ENCODE data around the gene MTFR1L. TPM values are rescaled to one million over a fixed set of nuclear protein-coding genes. Genes with fewer than 3 reads are reported as not detected.

MTFR1L gene
- polyA plus RNA-seq, 1 donor from 2014 or later = 115 TPM

GRCh38 chr1:25786887-25787759 is 32.6 kb upstream of the MTFR1L start:
- Histone ChIP-seq H2AFZ (ENCODE audit: low read depth, low read length) (no peak overlapping the region), H3K4me2 (ENCODE audit: low read length) (no peak overlapping the region), H3K36me3 (ENCODE audit: insufficient read depth, low read length) (no peaks in the 10 kb centered on the region), H4K20me1 (ENCODE audit: insufficient read depth) (no peaks in the 10 kb centered on the region), H3K27me3 (ENCODE audit: insufficient read depth, low read depth, low read length) (no peaks in the 10 kb centered on the region), H3F3A (ENCODE audit: insufficient read depth, low read length, poor library complexity, severe bottlenecking) (no peaks in the 10 kb centered on the region), H3K27ac (ENCODE audit: low read length) (no peak overlapping the region), H3K9me3 (ENCODE audit: low read length) (no peaks in the 10 kb centered on the region), H3K9ac (ENCODE audit: low read length) (no peak overlapping the region), H3K79me2 (replicated peaks; ENCODE audit: insufficient read depth, low read length) (no peaks in the 10 kb centered on the region), H3K4me3 (ENCODE audit: low read length) (no peak overlapping the region), H3K9me2 (ENCODE audit: insufficient read depth, low read length) (no peaks in the 10 kb centered on the region)
- TF ChIP-seq, protein P1, sequence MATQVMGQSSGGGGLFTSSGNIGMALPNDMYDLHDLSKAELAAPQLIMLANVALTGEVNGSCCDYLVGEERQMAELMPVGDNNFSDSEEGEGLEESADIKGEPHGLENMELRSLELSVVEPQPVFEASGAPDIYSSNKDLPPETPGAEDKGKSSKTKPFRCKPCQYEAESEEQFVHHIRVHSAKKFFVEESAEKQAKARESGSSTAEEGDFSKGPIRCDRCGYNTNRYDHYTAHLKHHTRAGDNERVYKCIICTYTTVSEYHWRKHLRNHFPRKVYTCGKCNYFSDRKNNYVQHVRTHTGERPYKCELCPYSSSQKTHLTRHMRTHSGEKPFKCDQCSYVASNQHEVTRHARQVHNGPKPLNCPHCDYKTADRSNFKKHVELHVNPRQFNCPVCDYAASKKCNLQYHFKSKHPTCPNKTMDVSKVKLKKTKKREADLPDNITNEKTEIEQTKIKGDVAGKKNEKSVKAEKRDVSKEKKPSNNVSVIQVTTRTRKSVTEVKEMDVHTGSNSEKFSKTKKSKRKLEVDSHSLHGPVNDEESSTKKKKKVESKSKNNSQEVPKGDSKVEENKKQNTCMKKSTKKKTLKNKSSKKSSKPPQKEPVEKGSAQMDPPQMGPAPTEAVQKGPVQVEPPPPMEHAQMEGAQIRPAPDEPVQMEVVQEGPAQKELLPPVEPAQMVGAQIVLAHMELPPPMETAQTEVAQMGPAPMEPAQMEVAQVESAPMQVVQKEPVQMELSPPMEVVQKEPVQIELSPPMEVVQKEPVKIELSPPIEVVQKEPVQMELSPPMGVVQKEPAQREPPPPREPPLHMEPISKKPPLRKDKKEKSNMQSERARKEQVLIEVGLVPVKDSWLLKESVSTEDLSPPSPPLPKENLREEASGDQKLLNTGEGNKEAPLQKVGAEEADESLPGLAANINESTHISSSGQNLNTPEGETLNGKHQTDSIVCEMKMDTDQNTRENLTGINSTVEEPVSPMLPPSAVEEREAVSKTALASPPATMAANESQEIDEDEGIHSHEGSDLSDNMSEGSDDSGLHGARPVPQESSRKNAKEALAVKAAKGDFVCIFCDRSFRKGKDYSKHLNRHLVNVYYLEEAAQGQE (IDR thresholded peaks at IDR 0.05; ENCODE audit: borderline replicate concordance) = no peak
- TF ChIP-seq TAF1 (IDR thresholded peaks at IDR 0.05; ENCODE audit: low read depth) = no peak

DNA sequence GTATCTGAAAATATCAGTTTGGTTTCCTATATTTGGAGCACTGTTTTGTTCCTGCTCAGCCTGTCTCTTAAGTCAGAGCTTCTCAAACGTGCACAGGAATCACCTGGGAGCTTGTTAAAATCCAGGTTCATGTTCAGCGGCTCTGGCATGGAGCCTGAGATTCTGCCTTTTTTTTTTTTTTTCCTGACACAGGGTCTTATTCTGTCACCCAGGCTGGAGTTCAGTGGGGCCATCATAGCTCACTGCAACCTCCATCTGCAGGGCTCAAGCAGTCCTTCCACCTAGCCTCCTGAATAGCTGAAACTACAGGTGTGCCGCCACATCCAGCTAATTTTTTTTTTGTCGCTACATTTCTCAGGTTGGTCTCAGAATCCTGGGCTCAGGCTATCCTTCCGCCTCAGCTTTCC is 32.0 kb upstream of the MTFR1L start:
- Histone ChIP-seq H3K9me2 (ENCODE audit: insufficient read depth, low read length) (no peaks in the 10 kb centered on the region), H3K4me2 (ENCODE audit: low read length) (no peak overlapping the region), H3K4me3 (ENCODE audit: low read length) (no peak overlapping the region), H2AFZ (ENCODE audit: low read depth, low read length) (no peak overlapping the region), H3K27ac (ENCODE audit: low read length) (no peak overlapping the region), H3F3A (ENCODE audit: insufficient read depth, low read length, poor library complexity, severe bottlenecking) (no peaks in the 10 kb centered on the region), H3K36me3 (ENCODE audit: insufficient read depth, low read length) (no peaks in the 10 kb centered on the region), H3K27me3 (ENCODE audit: insufficient read depth, low read depth, low read length) (no peaks in the 10 kb centered on the region), H3K79me2 (replicated peaks; ENCODE audit: insufficient read depth, low read length) (no peaks in the 10 kb centered on the region), H4K20me1 (ENCODE audit: insufficient read depth) (no peaks in the 10 kb centered on the region), H3K9me3 (ENCODE audit: low read length) (no peaks in the 10 kb centered on the region), H3K9ac (ENCODE audit: low read length) (no peak overlapping the region)
- TF ChIP-seq EZH2 (IDR thresholded peaks at IDR 0.05; ENCODE audit: borderline replicate concordance, insufficient read depth, low read length, poor library complexity, severe bottlenecking) (no peak), POLR2AphosphoS5 (IDR thresholded peaks at IDR 0.05) (no peak), RAD21 (conservative IDR thresholded peaks at IDR 0.05) (no peak), TAF1 (IDR thresholded peaks at IDR 0.05; ENCODE audit: low read depth) (no peak), SMC3 (conservative IDR thresholded peaks at IDR 0.05; ENCODE audit: poor library complexity) (no peak), EP300 (conservative IDR thresholded peaks at IDR 0.05; ENCODE audit: poor library complexity, severe bottlenecking) (no peak), MXI1 (conservative IDR thresholded peaks at IDR 0.05; ENCODE audit: poor library complexity, severe bottlenecking) (no peak)
- TF ChIP-seq, protein P1 (IDR thresholded peaks at IDR 0.05; ENCODE audit: borderline replicate concordance) = no peak
- TF ChIP-seq, protein P2, sequence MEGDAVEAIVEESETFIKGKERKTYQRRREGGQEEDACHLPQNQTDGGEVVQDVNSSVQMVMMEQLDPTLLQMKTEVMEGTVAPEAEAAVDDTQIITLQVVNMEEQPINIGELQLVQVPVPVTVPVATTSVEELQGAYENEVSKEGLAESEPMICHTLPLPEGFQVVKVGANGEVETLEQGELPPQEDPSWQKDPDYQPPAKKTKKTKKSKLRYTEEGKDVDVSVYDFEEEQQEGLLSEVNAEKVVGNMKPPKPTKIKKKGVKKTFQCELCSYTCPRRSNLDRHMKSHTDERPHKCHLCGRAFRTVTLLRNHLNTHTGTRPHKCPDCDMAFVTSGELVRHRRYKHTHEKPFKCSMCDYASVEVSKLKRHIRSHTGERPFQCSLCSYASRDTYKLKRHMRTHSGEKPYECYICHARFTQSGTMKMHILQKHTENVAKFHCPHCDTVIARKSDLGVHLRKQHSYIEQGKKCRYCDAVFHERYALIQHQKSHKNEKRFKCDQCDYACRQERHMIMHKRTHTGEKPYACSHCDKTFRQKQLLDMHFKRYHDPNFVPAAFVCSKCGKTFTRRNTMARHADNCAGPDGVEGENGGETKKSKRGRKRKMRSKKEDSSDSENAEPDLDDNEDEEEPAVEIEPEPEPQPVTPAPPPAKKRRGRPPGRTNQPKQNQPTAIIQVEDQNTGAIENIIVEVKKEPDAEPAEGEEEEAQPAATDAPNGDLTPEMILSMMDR (IDR thresholded peaks at IDR 0.05; ENCODE audit: poor library complexity, severe bottlenecking) = no peak

Measured in neural cell (in vitro differentiated cells).